Vagina (tissue), 2 donors: ENCODE results near the gene CNTN3.

Source experiments
- CTCF ChIP-seq, 3 experiments: fragments of 450-650 bp in 2 of 3; fragments of 200-600 bp in 1 of 3; sonication (generic) in 1 of 3; IDR thresholded peaks; one replicate each; pipeline ENCODE4 v1.5.1; 2017 to 2019; ENCODE audit warnings: antibody characterized with exemption in 3 of 3, mild to moderate bottlenecking in 2 of 3, moderate library complexity in 2 of 3
- POLR2A ChIP-seq, 2 donors: fragments of 450-650 bp; IDR thresholded peaks; one replicate each; pipeline ENCODE4 v1.6.1; 2017; ENCODE audit warnings: antibody characterized with exemption in 2 of 2, mild to moderate bottlenecking in 2 of 2, moderate library complexity in 2 of 2
- POLR2AphosphoS5 ChIP-seq, 2 donors: sonication (generic); formaldehyde crosslinking; IDR thresholded peaks; one replicate each; pipeline ENCODE4 v1.9.0; 2017; ENCODE audit warnings: antibody characterized with exemption in 2 of 2, mild to moderate bottlenecking in 2 of 2, low read depth in 1 of 2; ENCODE audit not compliant: insufficient read depth in 1 of 2

- TF ChIP-seq CTCF (IDR thresholded peaks at IDR 0.05) (no peak), POLR2A (IDR thresholded peaks at IDR 0.05) (no peak), POLR2AphosphoS5 (IDR thresholded peaks at IDR 0.05; ENCODE audit: insufficient read depth in 1 of 2, low read depth in 1 of 2) (no peak)
These were observed 22.5 kb upstream of the CNTN3 start for GRCh38 chr3:74636981-74637380.
